ENCODE results near the gene PPP2R5E.

GRCh38 chr14:63362389-63362819 lies 180.8 kb downstream of the PPP2R5E start:
- no peak for TF ChIP-seq POLR2AphosphoS5 (IDR thresholded peaks at IDR 0.05)
- no peak for TF ChIP-seq CTCF (IDR thresholded peaks at IDR 0.05)

All from breast epithelium (tissue), 3 donors.